ENCODE data around the gene ZFP62.

- no peak for TF ChIP-seq CTCF (IDR thresholded peaks at IDR 0.05)
- TF ChIP-seq EP300 (IDR thresholded peaks at IDR 0.05), result no peak
- TF ChIP-seq POLR2A (IDR thresholded peaks at IDR 0.05), result no peak
- TF ChIP-seq POLR2AphosphoS5 (IDR thresholded peaks at IDR 0.05), result no peak
Observed at GRCh38 chr5:180853121-180853847, 7.8 kb downstream of the ZFP62 start.

Measured in suprapubic skin (tissue), 4 donors.